ENCODE measurements around the gene ZBTB25.

GRCh38 chr14:64416348-64416932 is 87.2 kb downstream of the ZBTB25 start:
- TF ChIP-seq CTCF (conservative IDR thresholded peaks at IDR 0.05; ENCODE audit: low read length) (no peak), EZH2phosphoT487 (IDR thresholded peaks at IDR 0.05; ENCODE audit: borderline replicate concordance, low read depth, low read length) (no peak)

Data from OCI-LY7 (cell line).